Psoas muscle (tissue), 8 donors: ENCODE measurements around the gene ARL5A. TPM values are rescaled to one million over a fixed set of nuclear protein-coding genes. Genes with fewer than 3 reads are reported as not detected.

ENCODE experiments used
- ATAC-seq, 4 donors: fragments of 200-7000 bp; cut with Tn5 transposase; one replicate each; pipeline ENCODE4 v1.9.1; 2020; ENCODE audit warnings: moderate library complexity in 3 of 4, mild to moderate bottlenecking in 2 of 4
- DNase-seq, 2 donors: peaks; one replicate each; pipeline ENCODE4 v3.0.0-alpha.2; 2020
- H3K27ac ChIP-seq: fragments of 200-600 bp; one replicate; pipeline ENCODE4 v1.8.0; 2022
- H3K27me3 ChIP-seq, 3 donors: fragments of 200-600 bp in 1 of 3; one replicate each; pipeline versions ENCODE4 v1.6.1 to v1.8.0; 2013 to 2022; ENCODE audit warnings: low read length in 2 of 3, mild to moderate bottlenecking in 2 of 3, moderate library complexity in 1 of 3; ENCODE audit not compliant: insufficient read depth in 3 of 3
- H3K36me3 ChIP-seq, 2 donors: fragments of 200-600 bp in 1 of 2; one replicate each; pipeline versions ENCODE4 v1.6.1 to v1.8.0; 2013 to 2022; ENCODE audit warnings: low read depth in 1 of 2, mild to moderate bottlenecking in 1 of 2, moderate library complexity in 1 of 2; ENCODE audit not compliant: insufficient read depth in 1 of 2
- H3K4me1 ChIP-seq: fragments of 200-600 bp; one replicate; pipeline ENCODE4 v1.8.0; 2022
- H3K4me3 ChIP-seq: fragments of 200-600 bp; one replicate; pipeline ENCODE4 v1.8.0; 2022; ENCODE audit warnings: mild to moderate bottlenecking
- H3K9me3 ChIP-seq: fragments of 200-600 bp; one replicate; pipeline ENCODE4 v1.8.0; 2022
- CTCF ChIP-seq: fragments of 200-600 bp; IDR thresholded peaks from one replicate; pipeline ENCODE4 v1.8.0; 2022; ENCODE audit warnings: antibody characterized with exemption
- WGBS, 3 donors: extraction: QIAGEN DNeasy Blood & Tissue Kit; methylation state at CpG; one replicate each; pipeline versions ENCODE4 v1.1.6 to v1.1.7; 2013; 5-methylcytosine and 5-hydroxymethylcytosine counted together
- intact Hi-C, 2 donors: fragments of 100-400 bp; cut with DNase I; formaldehyde crosslinking; loops; one replicate each; pipeline versions ENCODE4 v1.11.0 to v1.14.2; 2022
- polyA plus RNA-seq, 3 donors: library from polyadenylated mRNA; stranded (reverse); fragments of 200-250 nt; gene quantifications; one replicate each; pipeline ENCODE4 v1.2.3, GENCODE V29; 2013
- total RNA-seq, 4 donors: library from RNA; stranded (reverse); fragmentation: NEBNext Ultra II Directional in 2 of 4; extraction: Animal tissue kit (Norgen Biotek cat#: 25700) in 2 of 4; gene quantifications; one replicate each; pipeline versions ENCODE4 v1.2.1 to v1.2.4, GENCODE V29; 2021 to 2023
- donor health status: healthy with polysubstance abuse.
- donor health status: DM: no; HTN: no; CAD: no; lungs with moderate emphysema.
- donor health status: Bipolar disorder and iron deficiency.
- donor health status: healthy.
- donor health status: DM: yes; HTN: yes; CAD: no.
- donor health status: DM: no; HTN: no; CAD: no.
- donor health status: DM: no; HTN: no; CAD: no.
- donor health status: DM: yes; HTN: yes; CAD: no.

The ARL5A gene
- total and polyA plus RNA-seq, 7 donors: 11.8 to 71.9 (median 46.3) TPM

GRCh38 chr2:151833984-151834383 is 5.8 kb upstream of the ARL5A start:
- DNase-seq: no peak
- no peak for ATAC-seq
- intact Hi-C loops: loop anchor here in 1 of 2 donors (10.0 kb wide), 1 partner anchor 171 kb away; no protein-coding TSS in a partner anchor
- no peak overlapping the region for H3K4me3 ChIP-seq
- TF ChIP-seq CTCF: no peak
- no peaks in the 10 kb centered on the region for H3K9me3 ChIP-seq
- 93 to 96% (median 93%) methylated on average over 3 of the region's 3 CpGs for WGBS, 3 donors
- H3K27ac ChIP-seq: no peak overlapping the region
- H3K27me3 ChIP-seq: no peaks in the 10 kb centered on the region
- no peaks in the 10 kb centered on the region for H3K36me3 ChIP-seq
- H3K4me1 ChIP-seq: peaks cover under 1% of the 10 kb centered on the region

GRCh38 chr2:151830961-151831360 is 2.7 kb upstream of the ARL5A start:
- H3K27ac ChIP-seq: no peak overlapping the region
- no peak for TF ChIP-seq CTCF
- no peak for ATAC-seq
- no peak overlapping the region for H3K4me3 ChIP-seq
- intact Hi-C loops: loop anchor here in 1 of 2 donors (10.0 kb wide), 1 partner anchor 174 kb away; no protein-coding TSS in a partner anchor
- 90 to 95% (median 93%) methylated on average over 2 of the region's 2 CpGs for WGBS, 3 donors
- H3K36me3 ChIP-seq: no peaks in the 10 kb centered on the region
- H3K9me3 ChIP-seq: no peaks in the 10 kb centered on the region
- peaks cover 18% of the 10 kb centered on the region for H3K4me1 ChIP-seq
- DNase-seq: no peak
- H3K27me3 ChIP-seq: no peaks in the 10 kb centered on the region

GRCh38 chr2:151828890-151829324 is 686 bp upstream of the ARL5A start:
- no peaks in the 10 kb centered on the region for H3K9me3 ChIP-seq
- WGBS, 3 donors: 80 to 85% (median 82%) methylated on average over 5 of the region's 5 CpGs

GRCh38 chr2:151827564-151828142 is 568 bp downstream of the ARL5A start:
- Histone ChIP-seq H3K4me1 (peaks cover 51% of the 10 kb centered on the region), H3K4me3 (peak overlapping the region; percentile 87), H3K9me3 (no peaks in the 10 kb centered on the region), H3K27ac (peak overlapping the region; percentile 93), H3K36me3 (no peaks in the 10 kb centered on the region), H3K27me3 (no peaks in the 10 kb centered on the region)
- DNase-seq (no peak), ATAC-seq (peak; percentile 1 to 30 (median 14))
- 1 to 2% (median 1%) methylated on average over 38 of the region's 38 CpGs for WGBS, 3 donors
- intact Hi-C loops: loop anchor here (5.0 to 10.0 kb wide), 2 partner anchors 113 to 180 kb away; no protein-coding TSS in a partner anchor
- no peak for TF ChIP-seq CTCF

More at GRCh38 chr2:151828890-151829324, 686 bp upstream of the ARL5A start:
- Histone ChIP-seq H3K27ac (peak overlapping the region; percentile 93), H3K36me3 (no peaks in the 10 kb centered on the region), H3K4me3 (peak overlapping the region; percentile 87), H3K4me1 (peaks cover 38% of the 10 kb centered on the region), H3K27me3 (no peaks in the 10 kb centered on the region)
- TF ChIP-seq CTCF: no peak
- no peak for ATAC-seq
- no peak for DNase-seq
- intact Hi-C loops: loop anchor here (5.0 to 10.0 kb wide), 2 partner anchors 114 to 178 kb away; no protein-coding TSS in a partner anchor
